HL-60 (cell line): ENCODE results near the gene TRAPPC12.

Experiments used
- CTCF ChIP-seq: IDR thresholded peaks from one replicate; pipeline ENCODE4 v1.5.1; 2011; ENCODE audit warnings: low read length, control low read depth, inconsistent platforms; ENCODE audit not compliant: insufficient read depth
- GABPA ChIP-seq: IDR thresholded peaks from 2 replicates; pipeline ENCODE4 v1.6.1; 2012; ENCODE audit warnings: low read depth
- POLR2AphosphoS5 ChIP-seq: IDR thresholded peaks from 2 replicates; pipeline ENCODE4 v1.6.1; 2012; ENCODE audit warnings: low read depth
- REST ChIP-seq: IDR thresholded peaks from 2 replicates; pipeline ENCODE4 v1.6.1; 2012; ENCODE audit warnings: low read depth; ENCODE audit not compliant: insufficient replicate concordance
- SPI1 ChIP-seq: IDR thresholded peaks from 2 replicates; pipeline ENCODE4 v1.6.1; 2012; ENCODE audit warnings: low read depth, mild to moderate bottlenecking, borderline replicate concordance

GRCh38 chr2:3449936-3450335, 70.4 kb downstream of the TRAPPC12 start:
- TF ChIP-seq GABPA (no peak), CTCF (no peak), POLR2AphosphoS5 (no peak), REST (no peak), SPI1 (no peak)
